HFFc6 (cell line): ENCODE measurements around the gene OR13C2. TPM values are rescaled to one million over a fixed set of nuclear protein-coding genes. Genes with fewer than 3 reads are reported as not detected.

ENCODE experiments used
- DNase-seq: peaks from one replicate; pipeline ENCODE4 v3.0.0-alpha.2; 2018
- H3K27ac Mint-ChIP-seq: 2 replicates; pipeline ENCODE4 v1.8.0; 2020; ENCODE audit warnings: mild to moderate bottlenecking, mixed read lengths
- H3K27me3 Mint-ChIP-seq: 2 replicates; pipeline ENCODE4 v1.8.0; 2021; ENCODE audit warnings: mild to moderate bottlenecking, moderate library complexity, mixed read lengths; ENCODE audit not compliant: insufficient read depth
- H3K36me3 Mint-ChIP-seq: 2 replicates; pipeline ENCODE4 v1.8.0; 2021; ENCODE audit warnings: low read depth, mixed read lengths
- H3K4me1 Mint-ChIP-seq: 2 replicates; pipeline ENCODE4 v1.8.0; 2020; ENCODE audit warnings: low read depth, mixed read lengths
- H3K4me3 Mint-ChIP-seq: 2 replicates; pipeline ENCODE4 v1.8.0; 2020; ENCODE audit warnings: mild to moderate bottlenecking, moderate library complexity, mixed read lengths
- H3K9me3 Mint-ChIP-seq: 2 replicates; pipeline ENCODE4 v1.8.0; 2020; ENCODE audit warnings: mild to moderate bottlenecking, mixed read lengths
- total RNA-seq, 6 experiments: library from RNA; stranded (reverse); fragmentation: NEBNext Ultra II Directional; extraction: Animal tissue kit (Norgen Biotek cat#: 25700); gene quantifications; 2 replicates in 1 of 6; 3 replicates in 5 of 6; pipeline ENCODE4 v1.2.3, GENCODE V29; 2021
- TF ChIP-seq, protein P1 (sequence below): fragments of 200-600 bp; sonication (generic); IDR thresholded peaks from 2 replicates; pipeline ENCODE4 v1.5.0; 2021; ENCODE audit warnings: antibody characterized with exemption, mild to moderate bottlenecking

Gene OR13C2
- total RNA-seq, 6 experiments from 2014 or later = not detected

DNA sequence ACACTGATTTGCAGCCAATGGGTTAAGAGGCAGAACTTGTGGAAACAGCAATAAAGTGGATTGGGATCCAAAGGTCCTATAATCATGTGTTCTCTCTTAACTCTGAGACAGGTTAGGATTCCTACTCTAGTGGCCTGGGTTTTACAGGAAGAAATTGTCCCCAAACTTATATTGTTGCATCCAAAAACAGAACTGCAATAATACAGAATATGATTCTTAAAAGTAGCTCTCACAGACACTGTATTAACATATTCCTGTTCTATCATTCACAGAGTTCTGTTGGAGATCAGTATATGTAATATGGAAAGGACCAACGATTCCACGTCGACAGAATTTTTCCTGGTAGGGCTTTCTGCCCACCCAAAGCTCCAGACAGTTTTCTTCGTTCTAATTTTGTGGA, 36.6 kb downstream of the OR13C2 start, which contains the start of gene OR13C8:
Gene OR13C8, plus strand, starts transcription at position 301 of the 400 bp plus-strand sequence. Its CDS starts 0 bp downstream, at position 301.
- Mint-ChIP-seq H3K4me1 (no peaks in the 10 kb centered on the region), H3K27ac (no peak within 1 kb of the TSS), H3K4me3 (no peak within 1 kb of the TSS), H3K36me3 (no peaks in the 10 kb centered on the region), H3K27me3 (no peaks in the 10 kb centered on the region), H3K9me3 (peaks cover 40% of the 10 kb centered on the region)
- TF ChIP-seq, protein P1, sequence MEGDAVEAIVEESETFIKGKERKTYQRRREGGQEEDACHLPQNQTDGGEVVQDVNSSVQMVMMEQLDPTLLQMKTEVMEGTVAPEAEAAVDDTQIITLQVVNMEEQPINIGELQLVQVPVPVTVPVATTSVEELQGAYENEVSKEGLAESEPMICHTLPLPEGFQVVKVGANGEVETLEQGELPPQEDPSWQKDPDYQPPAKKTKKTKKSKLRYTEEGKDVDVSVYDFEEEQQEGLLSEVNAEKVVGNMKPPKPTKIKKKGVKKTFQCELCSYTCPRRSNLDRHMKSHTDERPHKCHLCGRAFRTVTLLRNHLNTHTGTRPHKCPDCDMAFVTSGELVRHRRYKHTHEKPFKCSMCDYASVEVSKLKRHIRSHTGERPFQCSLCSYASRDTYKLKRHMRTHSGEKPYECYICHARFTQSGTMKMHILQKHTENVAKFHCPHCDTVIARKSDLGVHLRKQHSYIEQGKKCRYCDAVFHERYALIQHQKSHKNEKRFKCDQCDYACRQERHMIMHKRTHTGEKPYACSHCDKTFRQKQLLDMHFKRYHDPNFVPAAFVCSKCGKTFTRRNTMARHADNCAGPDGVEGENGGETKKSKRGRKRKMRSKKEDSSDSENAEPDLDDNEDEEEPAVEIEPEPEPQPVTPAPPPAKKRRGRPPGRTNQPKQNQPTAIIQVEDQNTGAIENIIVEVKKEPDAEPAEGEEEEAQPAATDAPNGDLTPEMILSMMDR = no peak
- DNase-seq = no peak

DNA sequence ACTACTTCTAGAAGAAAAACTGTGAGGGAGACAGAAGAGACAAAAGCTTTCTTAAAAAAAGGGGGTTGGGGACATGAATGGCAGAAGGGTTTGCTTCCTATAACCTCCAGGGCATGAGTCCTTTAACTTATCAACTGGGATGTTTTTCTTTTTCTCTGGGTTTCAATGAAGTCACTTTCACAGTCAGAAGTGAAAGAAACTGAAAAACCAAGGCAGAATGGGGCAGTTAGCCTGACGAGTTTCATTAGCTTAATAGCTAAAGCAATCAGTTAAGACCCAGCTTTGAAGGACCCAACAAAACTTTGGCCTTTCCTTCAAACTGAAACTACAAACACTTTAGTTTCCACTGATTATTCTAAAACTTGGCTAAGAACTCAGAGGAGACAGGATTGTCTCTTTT, 41.1 kb downstream of the OR13C2 start:
- Mint-ChIP-seq H3K4me3 (no peak overlapping the region), H3K36me3 (no peaks in the 10 kb centered on the region)

DNA sequence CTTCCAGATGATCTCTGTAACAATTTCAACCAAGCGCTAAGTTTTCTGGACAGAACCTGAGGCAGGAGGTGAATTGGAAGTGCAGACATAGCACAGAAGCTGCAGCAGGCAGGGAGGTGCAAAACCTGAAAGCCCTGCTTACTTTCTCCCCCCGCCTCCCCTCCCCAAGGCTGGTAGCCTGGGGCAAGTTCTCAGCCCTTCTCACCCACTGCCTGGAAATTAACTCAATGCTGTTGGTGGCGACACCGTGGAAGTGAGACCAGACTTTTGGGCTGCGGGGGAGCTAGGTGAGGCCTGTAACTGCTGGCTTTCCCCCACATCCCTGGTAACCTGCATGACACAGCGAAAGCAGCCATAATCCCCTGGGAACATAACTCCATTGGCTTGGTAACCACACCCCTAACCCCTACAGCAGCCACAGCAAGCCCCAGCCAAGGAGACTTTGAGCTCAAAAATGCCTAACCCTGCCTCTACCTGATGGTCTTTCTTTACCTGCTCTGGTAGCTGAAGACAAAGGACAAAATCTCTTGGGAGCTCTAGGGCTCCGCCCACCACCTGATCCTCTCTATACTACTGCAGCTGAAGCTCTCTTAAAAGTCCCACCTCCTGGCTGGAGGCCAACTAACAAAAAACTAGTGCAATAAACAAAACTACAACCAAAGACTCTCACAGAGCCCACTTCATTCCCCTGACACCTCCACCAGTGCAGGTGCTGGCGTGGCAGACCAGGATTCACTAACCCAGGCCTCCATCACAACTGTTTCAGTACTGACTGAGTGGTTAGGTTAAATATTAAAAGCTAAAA, 48.4 kb downstream of the OR13C2 start:
- H3K36me3 Mint-ChIP-seq = no peaks in the 10 kb centered on the region
- no peaks in the 10 kb centered on the region for H3K27me3 Mint-ChIP-seq
- H3K9me3 Mint-ChIP-seq = peaks cover 36% of the 10 kb centered on the region
- no peak for DNase-seq
- TF ChIP-seq, protein P1 = no peak
- H3K4me3 Mint-ChIP-seq = no peak overlapping the region
- no peaks in the 10 kb centered on the region for H3K4me1 Mint-ChIP-seq
- H3K27ac Mint-ChIP-seq = no peak overlapping the region

More for the DNA sequence above, 41.1 kb downstream of the OR13C2 start:
- TF ChIP-seq, protein P1 = no peak
- H3K27me3 Mint-ChIP-seq = no peaks in the 10 kb centered on the region
- H3K9me3 Mint-ChIP-seq = peaks cover 24% of the 10 kb centered on the region
- no peak overlapping the region for H3K27ac Mint-ChIP-seq
- DNase-seq = no peak
- H3K4me1 Mint-ChIP-seq = no peaks in the 10 kb centered on the region

DNA sequence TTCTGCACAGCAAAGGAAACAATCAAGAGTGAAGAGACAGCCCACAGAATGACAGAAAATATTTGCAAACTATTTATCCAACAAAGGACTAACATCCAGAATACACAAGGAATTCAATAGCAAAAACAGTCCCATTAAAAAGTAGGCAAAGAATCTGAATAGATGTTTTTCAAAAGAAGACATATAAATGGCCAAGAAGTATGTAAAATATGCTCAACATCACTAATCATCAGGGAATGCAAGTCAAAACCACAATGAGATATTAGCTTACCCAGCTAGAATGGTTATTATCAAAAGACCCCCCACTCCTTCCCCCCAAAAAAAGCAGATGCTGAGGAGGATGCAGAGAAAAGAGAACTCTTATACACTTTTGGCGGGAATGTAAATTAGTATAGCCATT, 49.9 kb downstream of the OR13C2 start:
- no peak overlapping the region for H3K27ac Mint-ChIP-seq
- TF ChIP-seq, protein P1 = no peak
- DNase-seq = no peak
- peaks cover 30% of the 10 kb centered on the region for H3K9me3 Mint-ChIP-seq
- no peaks in the 10 kb centered on the region for H3K27me3 Mint-ChIP-seq
- no peaks in the 10 kb centered on the region for H3K36me3 Mint-ChIP-seq
- H3K4me1 Mint-ChIP-seq = no peaks in the 10 kb centered on the region
- no peak overlapping the region for H3K4me3 Mint-ChIP-seq

Other genes starting within 250 kb of the OR13C2 start
- gene OR13F1, start 101.4 kb downstream of the OR13C2 start, total RNA-seq = not detected
- gene OR13C4, start 78.4 kb downstream of the OR13C2 start, total RNA-seq = not detected
- gene OR13C3, start 68.8 kb downstream of the OR13C2 start, total RNA-seq = not detected
- gene OR13C8, start 36.5 kb downstream of the OR13C2 start, total RNA-seq = not detected
- not detected for gene OR13C5, start 6.2 kb downstream of the OR13C2 start, total RNA-seq
- gene OR13C9, start 12.6 kb upstream of the OR13C2 start, total RNA-seq = not detected
- not detected for gene OR13D1, start 88.9 kb upstream of the OR13C2 start, total RNA-seq
- gene NIPSNAP3A, start 142.1 kb upstream of the OR13C2 start, total RNA-seq = 10 to 100 TPM; 11.5 to 17.0 (median 14.6) TPM
- gene NIPSNAP3B, start 158.5 kb upstream of the OR13C2 start, total RNA-seq = under 1 TPM; 0.19 to 0.68 (median 0.40) TPM